ENCODE measurements around the gene CDRT4.

The CDRT4 gene

DNA sequence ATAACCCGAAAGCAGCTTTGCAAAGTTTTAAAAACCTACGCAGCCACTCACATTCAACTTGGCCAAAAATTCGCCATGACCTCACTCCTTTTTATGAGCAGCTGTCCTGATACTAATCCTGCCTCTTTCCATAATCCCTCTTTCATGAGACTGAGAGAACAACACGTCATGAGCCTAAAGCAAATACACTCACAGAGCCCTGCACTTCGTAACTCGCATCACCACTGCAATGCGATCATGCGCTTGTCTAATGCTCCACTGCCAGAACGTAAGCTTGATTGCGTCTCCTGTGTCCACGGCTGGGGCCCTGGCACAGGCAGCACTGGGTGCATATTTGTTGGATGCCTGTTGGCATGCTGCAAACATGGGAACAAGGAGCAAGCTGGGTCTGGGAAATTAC lies 36.2 kb downstream of the CDRT4 start:
- DNase-seq: no peak

- DNase-seq: no peak
These were observed 42.9 kb downstream of the CDRT4 start for GRCh38 chr17:15424521-15424920.

GRCh38 chr17:15422392-15422965 lies 44.9 kb downstream of the CDRT4 start:
- DNase-seq: no peak

GRCh38 chr17:15418781-15419180 lies 48.6 kb downstream of the CDRT4 start:
- DNase-seq: no peak

DNA sequence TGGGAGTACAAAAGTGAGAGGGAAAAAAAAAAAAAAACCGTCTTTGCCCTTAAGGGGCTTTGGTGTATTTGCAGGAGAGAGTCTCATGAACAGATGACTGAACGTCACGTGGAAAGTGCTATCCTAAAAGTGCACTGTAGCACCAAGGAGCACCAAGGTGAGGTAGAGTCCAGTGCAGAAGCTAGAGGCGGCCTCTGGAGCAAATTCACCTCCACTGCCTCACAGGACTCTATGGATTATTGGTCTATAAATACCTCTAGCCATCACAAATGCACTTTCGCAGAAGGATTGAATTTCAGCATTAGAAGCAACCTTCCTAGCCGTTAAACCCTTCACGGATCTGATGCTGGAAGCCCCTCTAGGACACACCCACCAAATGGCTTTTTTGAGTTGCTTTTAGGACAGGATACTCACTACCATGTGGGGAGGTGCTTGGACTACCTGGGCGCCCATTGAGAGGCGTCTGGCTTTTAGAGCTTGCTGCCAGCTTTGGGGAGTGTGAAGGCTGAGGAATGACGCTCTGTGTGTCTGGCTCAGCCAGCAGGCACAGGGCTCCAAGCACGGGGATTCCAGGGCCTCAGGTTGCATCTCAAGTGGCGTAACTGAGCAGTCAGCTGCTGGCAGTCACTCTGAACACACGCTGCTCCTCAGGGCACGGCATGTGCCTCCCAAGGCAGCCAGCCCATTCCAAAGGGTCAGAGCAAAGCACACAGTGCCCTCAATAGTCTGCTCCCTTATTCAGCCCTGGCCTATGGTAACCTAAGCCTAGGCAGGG lies 52.7 kb downstream of the CDRT4 start:
- DNase-seq: peak; percentile 61

- DNase-seq: no peak
These were observed 54.2 kb downstream of the CDRT4 start for GRCh38 chr17:15413101-15413771.

- no peak for DNase-seq
These were observed 54.8 kb downstream of the CDRT4 start for GRCh38 chr17:15412606-15413005.

DNA sequence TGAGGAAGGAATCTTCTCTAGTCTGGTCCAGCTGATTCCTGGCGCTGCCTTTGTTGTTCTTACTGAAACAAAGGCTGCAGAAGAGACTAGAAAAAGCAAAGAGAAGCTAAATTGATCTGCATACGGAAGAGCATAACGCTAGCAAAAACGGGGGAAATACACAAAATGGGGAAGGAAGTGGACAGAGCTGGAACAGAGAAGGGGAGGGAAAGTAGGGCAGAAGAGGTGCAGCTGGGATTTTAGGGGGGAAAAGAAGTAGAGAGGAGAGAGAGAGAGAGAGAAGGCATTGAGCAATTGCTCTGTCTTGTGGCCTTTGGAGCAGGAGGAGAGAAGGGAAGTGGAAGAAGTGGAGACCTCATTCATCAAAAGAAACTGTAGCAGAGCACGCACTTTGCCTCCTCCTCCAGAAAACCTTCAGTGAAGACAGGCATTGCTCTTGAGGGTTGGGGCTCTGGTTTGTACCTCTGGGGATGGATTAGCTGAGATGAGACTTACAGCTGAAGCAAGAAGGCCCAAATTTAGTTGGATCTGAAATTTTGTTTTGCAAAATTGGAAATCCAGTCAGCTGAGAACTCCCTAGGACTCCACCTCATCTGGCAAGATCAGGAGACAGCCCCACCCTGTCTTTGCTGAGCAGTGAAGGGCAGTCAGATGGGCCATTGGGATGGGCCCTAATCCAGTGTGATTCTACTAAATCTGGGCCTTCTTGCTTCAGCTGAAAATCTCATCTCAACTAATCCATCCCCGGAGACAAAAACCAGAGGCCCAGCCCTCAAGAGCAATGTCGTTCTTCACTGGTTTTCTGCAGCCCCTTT lies 55.8 kb downstream of the CDRT4 start:
- no peak for DNase-seq

DNA sequence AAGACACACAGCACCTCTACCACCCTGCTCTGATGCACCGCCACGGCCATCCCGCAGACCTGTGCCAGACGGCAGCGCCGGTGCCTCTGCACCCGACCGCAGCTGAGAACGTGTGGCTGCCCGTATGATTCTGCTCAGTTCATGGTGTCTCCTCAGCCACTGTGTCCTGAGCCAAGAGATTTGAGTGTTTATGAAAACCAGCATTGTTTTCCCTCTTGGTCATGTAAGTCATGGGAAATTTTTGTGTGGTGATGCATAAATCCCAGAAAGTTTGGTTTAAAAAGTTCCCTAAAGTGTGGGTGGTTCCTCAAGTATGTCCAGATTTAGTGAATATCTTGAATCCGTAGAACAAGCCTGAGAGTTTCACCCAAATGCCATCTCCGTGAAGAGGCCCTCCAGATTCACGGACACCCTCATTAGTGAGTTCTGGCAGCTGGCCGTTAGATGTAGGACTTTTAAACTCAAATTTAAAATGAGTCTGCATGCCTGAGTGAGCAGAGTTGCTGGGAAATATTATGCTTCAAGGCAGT lies 57.6 kb downstream of the CDRT4 start:
- no peak for DNase-seq

DNA sequence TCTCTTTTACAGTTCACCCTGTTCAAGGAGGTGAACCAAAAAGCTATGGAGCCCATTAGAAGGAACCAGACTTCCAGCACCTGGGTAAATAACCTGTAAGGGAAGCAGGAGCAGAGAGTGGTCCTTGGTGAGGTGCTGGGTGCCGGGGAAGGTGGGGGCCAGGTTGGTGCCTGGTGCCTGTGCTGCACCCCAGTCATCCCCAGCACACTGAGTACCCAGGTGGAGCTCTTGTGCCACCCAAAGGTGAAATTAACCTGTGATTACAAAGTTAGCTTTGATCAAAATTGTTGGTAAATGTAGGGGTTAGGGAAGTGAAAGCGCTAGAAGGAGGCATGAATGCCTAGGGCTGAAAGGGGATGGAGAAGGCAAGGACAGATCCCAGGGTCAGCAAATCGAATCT lies 58.6 kb downstream of the CDRT4 start:
- DNase-seq: no peak

DNA sequence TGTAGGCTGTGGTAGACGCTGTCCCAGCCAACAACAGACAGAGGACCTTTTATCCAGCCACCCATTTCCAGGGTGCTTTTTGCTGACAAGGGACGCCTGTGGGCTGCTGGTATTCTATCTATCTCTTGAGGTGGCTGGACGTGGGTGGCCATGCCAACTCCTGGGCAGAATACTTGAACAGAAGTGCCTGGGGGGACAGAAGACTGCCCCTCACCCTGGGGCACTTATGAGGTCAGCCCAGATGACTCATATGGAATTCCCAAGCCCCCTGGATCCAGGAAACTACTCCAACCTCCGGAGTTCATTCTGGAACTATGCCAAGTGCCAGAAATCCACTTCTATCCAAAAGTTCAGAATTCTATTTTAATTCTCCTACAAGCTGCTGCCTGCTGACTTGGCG lies 61.3 kb downstream of the CDRT4 start:
- no peak for DNase-seq

- DNase-seq: no peak
These were observed 62.4 kb downstream of the CDRT4 start for GRCh38 chr17:15405058-15405415.

- no peak for DNase-seq
These were observed 63.0 kb downstream of the CDRT4 start for GRCh38 chr17:15404106-15405057.

GRCh38 chr17:15403276-15403939 lies 64.0 kb downstream of the CDRT4 start:
- DNase-seq: no peak

- no peak for DNase-seq
These were observed 68.0 kb downstream of the CDRT4 start for GRCh38 chr17:15399443-15399842.

DNA sequence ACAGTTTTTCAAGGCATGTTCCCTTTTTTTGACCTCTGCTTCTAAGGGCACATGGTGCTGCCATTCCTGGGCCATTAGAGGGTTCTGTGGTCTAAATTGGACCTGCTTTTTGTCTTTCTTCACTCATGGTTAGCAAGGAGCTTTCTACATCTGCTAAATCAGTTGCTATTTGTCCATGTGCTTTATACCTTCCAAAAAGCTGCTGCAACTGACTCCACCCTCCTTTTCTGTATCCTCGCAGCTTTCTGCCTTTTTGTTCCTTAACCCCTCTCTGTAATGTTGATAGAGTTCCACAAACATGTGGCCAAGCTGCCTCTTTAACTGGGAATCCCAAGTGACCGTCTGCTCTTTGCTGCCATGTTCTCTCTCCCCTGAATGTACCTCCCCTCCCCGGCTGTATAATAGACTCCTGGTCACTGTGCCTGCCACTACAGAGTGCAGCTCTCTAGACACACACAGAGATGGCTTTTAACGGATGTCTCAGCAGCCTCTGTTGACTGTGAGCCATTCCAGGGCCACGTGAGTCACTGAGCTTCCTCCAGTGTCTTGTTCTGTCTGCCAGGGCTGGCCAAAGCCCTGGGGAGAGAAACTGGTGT lies 68.6 kb downstream of the CDRT4 start:
- no peak for DNase-seq

DNA sequence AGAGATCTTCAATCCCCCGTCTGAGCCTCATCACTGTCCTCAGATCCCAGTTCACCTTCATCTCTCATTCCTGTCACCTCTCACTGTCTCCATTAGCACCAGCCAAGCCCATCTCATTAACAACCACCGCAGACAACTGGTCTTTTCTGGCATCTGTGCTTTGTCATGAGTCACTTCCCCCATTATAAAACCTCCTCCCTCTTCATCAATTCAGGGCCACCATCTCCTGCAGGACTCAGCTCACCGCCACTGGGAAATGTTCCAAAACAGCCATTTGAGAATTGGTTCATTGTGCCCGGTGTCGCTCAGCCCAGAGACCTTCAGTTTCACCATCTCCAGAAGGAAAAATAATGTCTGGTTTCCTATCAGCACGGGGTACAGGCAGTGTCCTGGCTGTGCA lies 69.1 kb downstream of the CDRT4 start:
- no peak for DNase-seq

- no peak for DNase-seq
These were observed 69.8 kb downstream of the CDRT4 start for GRCh38 chr17:15397620-15398019.

- DNase-seq: no peak
These were observed 72.3 kb downstream of the CDRT4 start for GRCh38 chr17:15395091-15395490.

DNA sequence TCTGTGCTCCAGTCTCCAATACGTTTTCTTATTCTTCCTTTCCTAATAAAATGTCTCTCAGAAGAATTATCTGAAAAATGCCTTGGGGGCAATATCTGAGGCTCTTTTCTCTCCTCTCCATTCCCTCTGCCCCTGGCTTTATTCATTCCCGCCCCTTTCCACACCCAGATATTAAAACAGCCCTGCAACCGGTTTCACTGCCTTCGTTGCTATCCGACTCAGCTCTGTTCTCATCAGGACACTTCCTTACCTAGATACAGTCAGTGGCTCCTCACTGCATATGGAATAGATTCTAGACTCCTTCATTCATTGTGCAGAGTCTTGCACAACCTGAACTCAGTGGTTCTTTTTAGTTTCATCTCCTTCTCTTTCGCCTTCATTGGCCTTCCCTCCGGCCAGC lies 74.0 kb downstream of the CDRT4 start:
- DNase-seq: no peak

DNA sequence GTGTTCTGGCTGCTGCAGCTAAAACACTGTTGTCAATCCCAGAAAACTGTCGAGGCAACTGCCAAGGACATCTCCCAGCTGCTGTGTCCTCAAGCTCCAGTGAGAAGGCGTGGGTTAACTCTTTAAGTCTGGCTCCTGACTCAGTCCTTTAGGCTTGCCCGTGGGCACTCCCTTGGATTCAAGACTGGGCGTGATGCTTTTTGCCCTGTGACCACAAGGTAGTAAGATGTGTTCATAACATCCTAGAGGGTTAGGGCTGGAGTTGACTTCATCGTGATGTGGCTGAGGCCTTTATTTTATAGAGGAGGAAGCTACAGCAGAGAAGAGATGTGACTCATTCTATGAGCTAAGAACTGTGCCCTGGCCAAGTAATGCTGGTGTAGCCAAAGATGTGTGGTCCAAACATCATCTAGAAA lies 75.1 kb downstream of the CDRT4 start:
- DNase-seq: no peak

All from NCI-H510A (cell line).